SK-N-SH treated with all-trans-retinoic acid at 6 μM for 48 hours (cell line): ENCODE measurements around the gene ASTN2.

Experiments
- ATAC-seq: fragments of 200-7000 bp; cut with Tn5 transposase; 3 replicates; pipeline ENCODE4 v1.9.1; 2020; ENCODE audit warnings: mild to moderate bottlenecking, moderate library complexity
- ARNTL ChIP-seq: fragments of 450-650 bp; formaldehyde crosslinking; IDR thresholded peaks from 2 replicates; pipeline ENCODE4 v1.5.0; 2020; ENCODE audit warnings: low read depth, mild to moderate bottlenecking, moderate library complexity, borderline replicate concordance
- BACH2 ChIP-seq: fragments of 250-450 bp; sonication (Bioruptor Pico); IDR thresholded peaks from 2 replicates; pipeline ENCODE4 v1.9.0; 2021; ENCODE audit warnings: mild to moderate bottlenecking, borderline replicate concordance
- CSDC2 ChIP-seq: fragments of 250-450 bp; sonication (Bioruptor Pico); IDR thresholded peaks from 2 replicates; pipeline ENCODE4 v1.5.0; 2020; ENCODE audit warnings: mild to moderate bottlenecking, moderate library complexity
- ESRRG ChIP-seq: fragments of 250-450 bp; sonication (Bioruptor Pico); IDR thresholded peaks from 2 replicates; pipeline ENCODE4 v1.6.1; 2021; ENCODE audit warnings: mild to moderate bottlenecking
- GLIS3 ChIP-seq: fragments of 250-450 bp; sonication (Bioruptor Pico); IDR thresholded peaks from 2 replicates; pipeline ENCODE4 v1.5.0; 2020; ENCODE audit warnings: mild to moderate bottlenecking, moderate library complexity
- ISL1 ChIP-seq: fragments of 250-450 bp; sonication (Bioruptor Pico); IDR thresholded peaks from 2 replicates; pipeline ENCODE4 v2.1.2; 2022; ENCODE audit warnings: mild to moderate bottlenecking, moderate library complexity
- OSR1 ChIP-seq: fragments of 250-450 bp; sonication (Bioruptor Pico); IDR thresholded peaks from 2 replicates; pipeline ENCODE4 v1.8.0; 2022; ENCODE audit warnings: moderate library complexity, mild to moderate bottlenecking, inconsistent platforms
- POU6F1 ChIP-seq: fragments of 250-450 bp; sonication (Bioruptor Pico); IDR thresholded peaks from 2 replicates; pipeline ENCODE4 v1.8.0; 2021; ENCODE audit warnings: low read depth, mild to moderate bottlenecking, moderate library complexity, borderline replicate concordance
- PPARA ChIP-seq: fragments of 250-450 bp; sonication (Bioruptor Pico); IDR thresholded peaks from 2 replicates; pipeline ENCODE4 v1.5.0; 2020; ENCODE audit warnings: mild to moderate bottlenecking, borderline replicate concordance
- RARB ChIP-seq: fragments of 250-450 bp; sonication (Bioruptor Pico); IDR thresholded peaks from 2 replicates; pipeline ENCODE4 v1.8.0; 2021; ENCODE audit warnings: mild to moderate bottlenecking, moderate library complexity
- SNAI2 ChIP-seq: fragments of 250-450 bp; sonication (Bioruptor Pico); IDR thresholded peaks from 2 replicates; pipeline ENCODE4 v1.5.0; 2020; ENCODE audit warnings: mild to moderate bottlenecking, moderate library complexity
- TCF4 ChIP-seq: fragments of 250-450 bp; sonication (Bioruptor Pico); IDR thresholded peaks from 2 replicates; pipeline ENCODE4 v1.8.0; 2021; ENCODE audit warnings: mild to moderate bottlenecking, moderate library complexity, borderline replicate concordance
- TOX ChIP-seq: fragments of 250-450 bp; sonication (Bioruptor Pico); IDR thresholded peaks from 2 replicates; pipeline ENCODE4 v1.8.0; 2021; ENCODE audit warnings: mild to moderate bottlenecking, moderate library complexity, borderline replicate concordance
- ZC3H10 ChIP-seq: fragments of 250-450 bp; sonication (Bioruptor Pico); IDR thresholded peaks from 2 replicates; pipeline ENCODE4 v1.5.1; 2021; ENCODE audit warnings: mild to moderate bottlenecking, moderate library complexity
- ZFP3 ChIP-seq: fragments of 250-450 bp; sonication (Bioruptor Pico); IDR thresholded peaks from 2 replicates; pipeline ENCODE4 v1.5.0; 2020; ENCODE audit warnings: mild to moderate bottlenecking, moderate library complexity
- ZFP30 ChIP-seq: fragments of 450-650 bp; formaldehyde crosslinking; IDR thresholded peaks from 2 replicates; pipeline ENCODE4 v1.5.0; 2022; ENCODE audit warnings: mild to moderate bottlenecking, moderate library complexity
- ZNF565 ChIP-seq: fragments of 450-650 bp; formaldehyde crosslinking; conservative IDR thresholded peaks from 2 replicates; pipeline ENCODE4 v1.5.0; 2020; ENCODE audit warnings: low read depth, mild to moderate bottlenecking, moderate library complexity
- ZNF70 ChIP-seq: fragments of 450-650 bp; formaldehyde crosslinking; IDR thresholded peaks from 2 replicates; pipeline ENCODE4 v1.5.0; 2020; ENCODE audit warnings: mild to moderate bottlenecking, moderate library complexity
- ZNF8 ChIP-seq: fragments of 450-650 bp; formaldehyde crosslinking; IDR thresholded peaks from 2 replicates; pipeline ENCODE4 v1.5.0; 2020; ENCODE audit warnings: mild to moderate bottlenecking, moderate library complexity
- TF ChIP-seq, protein P1 (sequence below): fragments of 250-450 bp; sonication (Bioruptor Pico); IDR thresholded peaks from 2 replicates; pipeline ENCODE4 v1.8.0; 2020; ENCODE audit warnings: mild to moderate bottlenecking, moderate library complexity, borderline replicate concordance
- TF ChIP-seq, protein P2 (sequence below): fragments of 250-450 bp; sonication (Bioruptor Pico); IDR thresholded peaks from 2 replicates; pipeline ENCODE4 v1.5.0; 2020; ENCODE audit warnings: mild to moderate bottlenecking, moderate library complexity

The ASTN2 gene

DNA sequence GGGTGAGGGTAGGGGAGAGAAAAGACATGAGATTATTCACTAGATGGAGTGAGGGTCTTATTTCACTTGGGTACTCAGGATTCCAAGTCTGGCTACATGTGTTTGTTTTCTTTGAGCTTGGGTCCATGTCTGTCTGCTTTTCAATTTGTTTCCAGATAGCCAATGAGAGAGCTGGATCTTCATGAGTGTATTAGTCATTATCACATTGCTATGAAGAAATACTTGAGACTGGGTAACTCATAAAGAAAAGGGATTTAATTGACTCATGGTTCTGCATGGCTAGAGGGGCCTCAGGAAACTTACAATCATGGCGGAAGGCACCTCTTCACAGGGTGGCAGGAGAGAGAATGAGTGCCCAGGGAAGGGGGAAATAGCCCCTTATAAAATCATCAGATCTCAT, 924.5 kb downstream of the ASTN2 start:
- no peak for ATAC-seq
- no peak for TF ChIP-seq TCF4 (CRISPR knock-in tag)

- no peak for ATAC-seq
- no peak for TF ChIP-seq OSR1
- TF ChIP-seq ZNF70, result no peak
- no peak for TF ChIP-seq TCF4 (CRISPR knock-in tag)
Observed at GRCh38 chr9:116488373-116488772, 926.5 kb downstream of the ASTN2 start.

- no peak for TF ChIP-seq CSDC2 (CRISPR knock-in tag)
- TF ChIP-seq, protein P1, sequence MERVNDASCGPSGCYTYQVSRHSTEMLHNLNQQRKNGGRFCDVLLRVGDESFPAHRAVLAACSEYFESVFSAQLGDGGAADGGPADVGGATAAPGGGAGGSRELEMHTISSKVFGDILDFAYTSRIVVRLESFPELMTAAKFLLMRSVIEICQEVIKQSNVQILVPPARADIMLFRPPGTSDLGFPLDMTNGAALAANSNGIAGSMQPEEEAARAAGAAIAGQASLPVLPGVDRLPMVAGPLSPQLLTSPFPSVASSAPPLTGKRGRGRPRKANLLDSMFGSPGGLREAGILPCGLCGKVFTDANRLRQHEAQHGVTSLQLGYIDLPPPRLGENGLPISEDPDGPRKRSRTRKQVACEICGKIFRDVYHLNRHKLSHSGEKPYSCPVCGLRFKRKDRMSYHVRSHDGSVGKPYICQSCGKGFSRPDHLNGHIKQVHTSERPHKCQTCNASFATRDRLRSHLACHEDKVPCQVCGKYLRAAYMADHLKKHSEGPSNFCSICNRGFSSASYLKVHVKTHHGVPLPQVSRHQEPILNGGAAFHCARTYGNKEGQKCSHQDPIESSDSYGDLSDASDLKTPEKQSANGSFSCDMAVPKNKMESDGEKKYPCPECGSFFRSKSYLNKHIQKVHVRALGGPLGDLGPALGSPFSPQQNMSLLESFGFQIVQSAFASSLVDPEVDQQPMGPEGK, result no peak
- no peak for TF ChIP-seq GLIS3 (CRISPR knock-in tag)
- TF ChIP-seq BACH2 (CRISPR knock-in tag), result no peak
- TF ChIP-seq SNAI2, result no peak
- TF ChIP-seq RARB (CRISPR knock-in tag), result no peak
- no peak for TF ChIP-seq POU6F1 (CRISPR knock-in tag)
- no peak for TF ChIP-seq OSR1
- no peak for TF ChIP-seq ZNF70
- no peak for TF ChIP-seq ZNF565 (CRISPR knock-in tag)
- TF ChIP-seq TOX (CRISPR knock-in tag), result no peak
- TF ChIP-seq ESRRG (CRISPR knock-in tag), result no peak
- TF ChIP-seq ZFP30 (CRISPR knock-in tag), result no peak
- no peak for TF ChIP-seq ZFP3 (CRISPR knock-in tag)
- TF ChIP-seq, protein P2, sequence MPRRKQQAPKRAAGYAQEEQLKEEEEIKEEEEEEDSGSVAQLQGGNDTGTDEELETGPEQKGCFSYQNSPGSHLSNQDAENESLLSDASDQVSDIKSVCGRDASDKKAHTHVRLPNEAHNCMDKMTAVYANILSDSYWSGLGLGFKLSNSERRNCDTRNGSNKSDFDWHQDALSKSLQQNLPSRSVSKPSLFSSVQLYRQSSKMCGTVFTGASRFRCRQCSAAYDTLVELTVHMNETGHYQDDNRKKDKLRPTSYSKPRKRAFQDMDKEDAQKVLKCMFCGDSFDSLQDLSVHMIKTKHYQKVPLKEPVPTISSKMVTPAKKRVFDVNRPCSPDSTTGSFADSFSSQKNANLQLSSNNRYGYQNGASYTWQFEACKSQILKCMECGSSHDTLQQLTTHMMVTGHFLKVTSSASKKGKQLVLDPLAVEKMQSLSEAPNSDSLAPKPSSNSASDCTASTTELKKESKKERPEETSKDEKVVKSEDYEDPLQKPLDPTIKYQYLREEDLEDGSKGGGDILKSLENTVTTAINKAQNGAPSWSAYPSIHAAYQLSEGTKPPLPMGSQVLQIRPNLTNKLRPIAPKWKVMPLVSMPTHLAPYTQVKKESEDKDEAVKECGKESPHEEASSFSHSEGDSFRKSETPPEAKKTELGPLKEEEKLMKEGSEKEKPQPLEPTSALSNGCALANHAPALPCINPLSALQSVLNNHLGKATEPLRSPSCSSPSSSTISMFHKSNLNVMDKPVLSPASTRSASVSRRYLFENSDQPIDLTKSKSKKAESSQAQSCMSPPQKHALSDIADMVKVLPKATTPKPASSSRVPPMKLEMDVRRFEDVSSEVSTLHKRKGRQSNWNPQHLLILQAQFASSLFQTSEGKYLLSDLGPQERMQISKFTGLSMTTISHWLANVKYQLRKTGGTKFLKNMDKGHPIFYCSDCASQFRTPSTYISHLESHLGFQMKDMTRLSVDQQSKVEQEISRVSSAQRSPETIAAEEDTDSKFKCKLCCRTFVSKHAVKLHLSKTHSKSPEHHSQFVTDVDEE (CRISPR knock-in tag), result no peak
- no peak for TF ChIP-seq ZC3H10 (CRISPR knock-in tag)
- no peak for TF ChIP-seq PPARA (CRISPR knock-in tag)
- TF ChIP-seq ARNTL (CRISPR knock-in tag), result no peak
- ATAC-seq, result no peak
Observed at GRCh38 chr9:116484492-116485061, 930.3 kb downstream of the ASTN2 start.

DNA sequence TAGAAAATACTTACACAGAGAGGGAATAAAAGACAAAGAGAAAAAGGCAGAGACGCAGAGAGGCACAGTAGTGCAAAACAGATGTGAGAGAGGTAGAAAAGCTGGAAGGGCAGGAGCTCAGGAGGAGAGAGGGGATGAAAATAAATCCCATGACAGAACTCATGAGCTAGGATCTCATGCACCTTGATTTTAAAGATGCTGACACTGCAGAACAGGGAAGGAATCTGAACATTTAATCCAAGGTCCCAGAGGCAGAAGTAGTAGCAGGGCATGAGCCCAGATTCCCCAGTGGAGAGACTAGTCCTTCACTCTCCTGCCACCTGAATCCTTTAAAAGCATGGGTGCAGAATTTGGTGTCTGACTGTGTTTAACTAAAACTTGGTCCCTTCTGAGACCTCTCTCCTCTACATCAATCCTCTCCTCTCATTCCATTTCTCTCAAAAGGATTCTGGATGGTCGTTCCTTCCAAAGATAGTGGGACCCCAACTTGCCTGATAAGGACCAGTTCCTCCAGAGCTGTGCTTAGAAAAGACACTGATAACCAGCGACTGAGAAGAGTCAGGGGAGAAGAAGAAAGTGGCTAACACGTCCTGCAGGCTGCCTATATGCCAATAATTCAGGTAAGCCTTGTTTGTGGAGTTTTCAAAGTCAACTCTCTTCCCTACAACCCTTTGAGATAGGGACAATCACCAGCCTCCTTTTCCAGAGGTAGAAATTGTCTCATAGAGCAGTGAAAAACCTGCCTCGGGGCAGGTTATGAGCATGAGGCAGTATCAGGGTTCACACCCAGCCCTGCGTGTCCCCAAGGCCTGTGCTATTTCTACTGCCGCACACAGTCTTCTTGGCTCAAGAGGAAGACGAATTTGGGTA, 931.0 kb downstream of the ASTN2 start:
- no peak for ATAC-seq
- TF ChIP-seq PPARA (CRISPR knock-in tag) (no peak), ZC3H10 (CRISPR knock-in tag) (no peak), POU6F1 (CRISPR knock-in tag) (no peak), RARB (CRISPR knock-in tag) (no peak), ZNF8 (no peak), TOX (CRISPR knock-in tag) (no peak), OSR1 (no peak), ZNF565 (CRISPR knock-in tag) (no peak), ISL1 (CRISPR knock-in tag) (no peak), ZNF70 (no peak), GLIS3 (CRISPR knock-in tag) (no peak), SNAI2 (no peak), ESRRG (CRISPR knock-in tag) (no peak), ZFP30 (CRISPR knock-in tag) (no peak), BACH2 (CRISPR knock-in tag) (no peak)
- TF ChIP-seq, protein P1, result no peak
- TF ChIP-seq, protein P2 (CRISPR knock-in tag), result no peak
